Activated B cell treated with CpG ODN at 0.5 μM for 24 hours (primary cell): ENCODE results near the gene CDRT4. TPM values are rescaled to one million over a fixed set of nuclear protein-coding genes. Genes with fewer than 3 reads are reported as not detected.

Experiments
- ATAC-seq: fragments of 200-7000 bp; cut with Tn5 transposase; one replicate; pipeline ENCODE4 v1.10.0; 2021; ENCODE audit warnings: low read depth, mild to moderate bottlenecking, moderate library complexity
- CTCF ChIA-PET: fragments of 350-600 bp; sonication (Branson Sonifier 250); formaldehyde crosslinking; loops from one replicate; lab custom pipeline; 2021; ENCODE audit warnings: antibody characterized with exemption; lab: Charles Lee
- POLR2A ChIA-PET: fragments of 350-600 bp; sonication (Branson Sonifier 250); formaldehyde crosslinking; loops from one replicate; lab custom pipeline; 2021; ENCODE audit warnings: antibody characterized with exemption; lab: Charles Lee
- DNase-seq: peaks from one replicate; pipeline ENCODE4 v3.0.0; 2022
- H3K27ac Mint-ChIP-seq: one replicate; pipeline ENCODE4 v1.8.0; 2020; ENCODE audit warnings: mixed read lengths
- H3K27me3 Mint-ChIP-seq: one replicate; pipeline ENCODE4 v1.8.0; 2021; ENCODE audit warnings: mixed read lengths
- H3K36me3 Mint-ChIP-seq: one replicate; pipeline ENCODE4 v1.8.0; 2021; ENCODE audit warnings: low read depth, mixed read lengths
- H3K4me1 Mint-ChIP-seq: one replicate; pipeline ENCODE4 v1.8.0; 2021; ENCODE audit warnings: mixed read lengths
- H3K4me3 Mint-ChIP-seq: one replicate; pipeline ENCODE4 v1.8.0; 2020; ENCODE audit warnings: mild to moderate bottlenecking, mixed read lengths
- H3K9me3 Mint-ChIP-seq: one replicate; pipeline ENCODE4 v1.8.0; 2020; ENCODE audit warnings: mixed read lengths
- CTCF ChIP-seq: fragments of 200-600 bp; IDR thresholded peaks from one replicate; pipeline ENCODE4 v1.8.0; 2022; ENCODE audit warnings: antibody characterized with exemption, mild to moderate bottlenecking
- intact Hi-C: fragments of 100-400 bp; cut with micrococcal nuclease; formaldehyde crosslinking; loops from one replicate; pipeline ENCODE4 v1.15.1; 2024
- total RNA-seq: library from RNA; stranded (reverse); gene quantifications from 2 replicates; pipeline ENCODE4 v1.2.3, GENCODE V29; 2022

The CDRT4 gene
- total RNA-seq, 1 donor from 2014 or later: 5.3 TPM

- Mint-ChIP-seq H3K9me3 (peaks cover 4% of the 10 kb centered on the region), H3K4me3 (no peak overlapping the region), H3K27ac (no peak overlapping the region), H3K36me3 (no peaks in the 10 kb centered on the region), H3K4me1 (peaks cover under 1% of the 10 kb centered on the region), H3K27me3 (no peaks in the 10 kb centered on the region)
- no peak for TF ChIP-seq CTCF
- no peak for ATAC-seq
- CTCF ChIA-PET: no interaction called here
- POLR2A ChIA-PET: no interaction called here
- no peak for DNase-seq
- intact Hi-C loops: no loop called here
Measured at GRCh38 chr17:15431196-15431595, 36.2 kb downstream of the CDRT4 start.

- DNase-seq: no peak
- intact Hi-C loops: no loop called here
- Mint-ChIP-seq H3K36me3 (no peaks in the 10 kb centered on the region), H3K27me3 (peaks cover 3% of the 10 kb centered on the region), H3K4me1 (no peaks in the 10 kb centered on the region), H3K27ac (no peak overlapping the region), H3K9me3 (peaks cover 4% of the 10 kb centered on the region), H3K4me3 (no peak overlapping the region)
- TF ChIP-seq CTCF: no peak
- POLR2A ChIA-PET: no interaction called here
- CTCF ChIA-PET: no interaction called here
- no peak for ATAC-seq
Measured at GRCh38 chr17:15424521-15424920, 42.9 kb downstream of the CDRT4 start.

- intact Hi-C loops: no loop called here
- no peaks in the 10 kb centered on the region for H3K36me3 Mint-ChIP-seq
- ChIA-PET POLR2A (no interaction called here), CTCF (no interaction called here)
- H3K4me1 Mint-ChIP-seq: no peaks in the 10 kb centered on the region
- peaks cover 3% of the 10 kb centered on the region for H3K27me3 Mint-ChIP-seq
- TF ChIP-seq CTCF: no peak
- DNase-seq: no peak
- H3K27ac Mint-ChIP-seq: no peak overlapping the region
- no peak for ATAC-seq
- no peak overlapping the region for H3K4me3 Mint-ChIP-seq
- peaks cover 4% of the 10 kb centered on the region for H3K9me3 Mint-ChIP-seq
Measured at GRCh38 chr17:15422392-15422965, 44.9 kb downstream of the CDRT4 start.

- Mint-ChIP-seq H3K27ac (no peak overlapping the region), H3K4me1 (no peaks in the 10 kb centered on the region), H3K9me3 (no peaks in the 10 kb centered on the region), H3K36me3 (no peaks in the 10 kb centered on the region), H3K4me3 (no peak overlapping the region), H3K27me3 (peaks cover 3% of the 10 kb centered on the region)
- intact Hi-C loops: no loop called here
- TF ChIP-seq CTCF: no peak
- no peak for DNase-seq
- CTCF ChIA-PET: no interaction called here
- ATAC-seq: no peak
- POLR2A ChIA-PET: no interaction called here
Measured at GRCh38 chr17:15418781-15419180, 48.6 kb downstream of the CDRT4 start.

GRCh38 chr17:15414532-15415306 lies 52.7 kb downstream of the CDRT4 start:
- CTCF ChIA-PET: no interaction called here
- Mint-ChIP-seq H3K27me3 (no peaks in the 10 kb centered on the region), H3K36me3 (no peaks in the 10 kb centered on the region), H3K27ac (no peak overlapping the region), H3K4me1 (no peaks in the 10 kb centered on the region), H3K9me3 (no peaks in the 10 kb centered on the region), H3K4me3 (no peak overlapping the region)
- DNase-seq: no peak
- POLR2A ChIA-PET: no interaction called here
- intact Hi-C loops: no loop called here
- TF ChIP-seq CTCF: no peak
- ATAC-seq: no peak
